Stimulated activated naive CD8-positive, alpha-beta T cell treated with anti-CD3 and anti-CD28 coated beads, Interleukin-15, amount 100 ng/mL, for 72 hours (primary cell): ENCODE data around the gene SHISAL2A.
A peak's percentile ranks its signal among the peaks of the same experiment; 100 is the strongest.

Source experiments
- ATAC-seq: fragments of 150-1000 bp; cut with Tn5 transposase; 2 replicates; pipeline ENCODE4 v1.10.0; 2021; ENCODE audit warnings: mild to moderate bottlenecking, moderate library complexity
- DNase-seq, 2 donors: peaks; one replicate each; pipeline ENCODE4 v3.0.0; 2021 to 2022
- H3K27ac Mint-ChIP-seq, 2 donors: one replicate each; pipeline ENCODE4 v1.8.0; 2022; ENCODE audit warnings: mild to moderate bottlenecking in 2 of 2, mixed read lengths in 2 of 2, moderate library complexity in 2 of 2
- H3K27me3 Mint-ChIP-seq: one replicate; pipeline ENCODE4 v1.8.0; 2022; ENCODE audit warnings: mixed read lengths
- H3K4me1 Mint-ChIP-seq: one replicate; pipeline ENCODE4 v1.8.0; 2022; ENCODE audit warnings: mild to moderate bottlenecking, mixed read lengths
- H3K4me3 Mint-ChIP-seq, 2 donors: one replicate each; pipeline ENCODE4 v1.8.0; 2022; ENCODE audit warnings: mild to moderate bottlenecking in 2 of 2, mixed read lengths in 2 of 2, moderate library complexity in 1 of 2
- H3K9me3 Mint-ChIP-seq, 2 donors: one replicate each; pipeline ENCODE4 v1.8.0; 2022; ENCODE audit warnings: mixed read lengths in 2 of 2

The SHISAL2A gene

GRCh38 chr1:52665006-52665941, 32.3 kb downstream of the SHISAL2A start:
- Mint-ChIP-seq H3K27me3 (no peaks in the 10 kb centered on the region), H3K27ac (peak overlapping the region in 1 of 2 donors; percentile 55), H3K4me1 (peaks cover 9% of the 10 kb centered on the region), H3K4me3 (no peak overlapping the region), H3K9me3 (no peaks in the 10 kb centered on the region)
- DNase-seq (no peak), ATAC-seq (no peak)

GRCh38 chr1:52667290-52667689, 34.3 kb downstream of the SHISAL2A start:
- H3K27me3 Mint-ChIP-seq, result no peaks in the 10 kb centered on the region
- no peak overlapping the region for H3K27ac Mint-ChIP-seq
- no peaks in the 10 kb centered on the region for H3K9me3 Mint-ChIP-seq
- H3K4me1 Mint-ChIP-seq, result no peaks in the 10 kb centered on the region
- ATAC-seq (no peak), DNase-seq (no peak)
- H3K4me3 Mint-ChIP-seq, result no peak overlapping the region

GRCh38 chr1:52667984-52668383, 35.0 kb downstream of the SHISAL2A start:
- Mint-ChIP-seq H3K9me3 (no peaks in the 10 kb centered on the region), H3K27ac (no peak overlapping the region), H3K4me1 (no peaks in the 10 kb centered on the region), H3K27me3 (no peaks in the 10 kb centered on the region), H3K4me3 (no peak overlapping the region)
- ATAC-seq, result no peak
- no peak for DNase-seq

- ATAC-seq (no peak), DNase-seq (no peak)
- Mint-ChIP-seq H3K4me3 (no peak overlapping the region), H3K27ac (no peak overlapping the region), H3K27me3 (no peaks in the 10 kb centered on the region), H3K9me3 (no peaks in the 10 kb centered on the region), H3K4me1 (no peaks in the 10 kb centered on the region)
Observed at GRCh38 chr1:52668711-52669110, 35.7 kb downstream of the SHISAL2A start.

GRCh38 chr1:52669696-52670095, 36.7 kb downstream of the SHISAL2A start:
- no peaks in the 10 kb centered on the region for H3K27me3 Mint-ChIP-seq
- DNase-seq, result no peak
- no peak for ATAC-seq
- H3K4me3 Mint-ChIP-seq, result no peak overlapping the region
- H3K27ac Mint-ChIP-seq, result no peak overlapping the region
- no peaks in the 10 kb centered on the region for H3K9me3 Mint-ChIP-seq
- peaks cover 4% of the 10 kb centered on the region for H3K4me1 Mint-ChIP-seq

GRCh38 chr1:52670604-52671003, 37.6 kb downstream of the SHISAL2A start:
- H3K9me3 Mint-ChIP-seq, result no peaks in the 10 kb centered on the region
- H3K4me1 Mint-ChIP-seq, result peaks cover 10% of the 10 kb centered on the region
- ATAC-seq (no peak), DNase-seq (no peak)
- H3K4me3 Mint-ChIP-seq, result no peak overlapping the region
- no peaks in the 10 kb centered on the region for H3K27me3 Mint-ChIP-seq
- peak overlapping the region in 1 of 2 donors; percentile 61 for H3K27ac Mint-ChIP-seq

GRCh38 chr1:52672946-52673345, 40.0 kb downstream of the SHISAL2A start:
- ATAC-seq, result no peak
- H3K4me3 Mint-ChIP-seq, result no peak overlapping the region
- no peaks in the 10 kb centered on the region for H3K9me3 Mint-ChIP-seq
- peak overlapping the region in 1 of 2 donors; percentile 3 for H3K27ac Mint-ChIP-seq
- no peaks in the 10 kb centered on the region for H3K27me3 Mint-ChIP-seq
- peaks cover 10% of the 10 kb centered on the region for H3K4me1 Mint-ChIP-seq
- no peak for DNase-seq

- ATAC-seq (no peak), DNase-seq (no peak)
- Mint-ChIP-seq H3K27ac (peak overlapping the region in 1 of 2 donors; percentile 3), H3K4me1 (peaks cover 10% of the 10 kb centered on the region), H3K9me3 (no peaks in the 10 kb centered on the region), H3K4me3 (no peak overlapping the region), H3K27me3 (no peaks in the 10 kb centered on the region)
Observed at GRCh38 chr1:52673513-52673912, 40.5 kb downstream of the SHISAL2A start.

GRCh38 chr1:52674497-52675384, 41.8 kb downstream of the SHISAL2A start:
- ATAC-seq (no peak), DNase-seq (no peak)
- no peaks in the 10 kb centered on the region for H3K9me3 Mint-ChIP-seq
- H3K4me3 Mint-ChIP-seq, result no peak overlapping the region
- H3K27me3 Mint-ChIP-seq, result no peaks in the 10 kb centered on the region
- H3K27ac Mint-ChIP-seq, result peak overlapping the region in 1 of 2 donors; percentile 46
- peaks cover 16% of the 10 kb centered on the region for H3K4me1 Mint-ChIP-seq

- no peaks in the 10 kb centered on the region for H3K27me3 Mint-ChIP-seq
- DNase-seq, result no peak
- H3K27ac Mint-ChIP-seq, result no peak overlapping the region
Observed at GRCh38 chr1:52676249-52676903, 43.4 kb downstream of the SHISAL2A start.

GRCh38 chr1:52677076-52677806, 44.3 kb downstream of the SHISAL2A start:
- Mint-ChIP-seq H3K4me1 (peaks cover 16% of the 10 kb centered on the region), H3K4me3 (no peak overlapping the region), H3K27ac (peak overlapping the region; percentile 31 to 55), H3K27me3 (no peaks in the 10 kb centered on the region), H3K9me3 (no peaks in the 10 kb centered on the region)
- ATAC-seq (no peak), DNase-seq (no peak)

More at GRCh38 chr1:52676249-52676903, 43.4 kb downstream of the SHISAL2A start:
- Mint-ChIP-seq H3K9me3 (no peaks in the 10 kb centered on the region), H3K4me1 (peaks cover 16% of the 10 kb centered on the region), H3K4me3 (no peak overlapping the region)
- ATAC-seq, result no peak

GRCh38 chr1:52679048-52679447, 46.1 kb downstream of the SHISAL2A start:
- H3K27ac Mint-ChIP-seq, result peak overlapping the region in 1 of 2 donors; percentile 55
- no peak overlapping the region for H3K4me3 Mint-ChIP-seq
- no peak for DNase-seq
- no peaks in the 10 kb centered on the region for H3K27me3 Mint-ChIP-seq
- H3K9me3 Mint-ChIP-seq, result no peaks in the 10 kb centered on the region
- no peak for ATAC-seq
- peaks cover 16% of the 10 kb centered on the region for H3K4me1 Mint-ChIP-seq

GRCh38 chr1:52679498-52679897, 46.5 kb downstream of the SHISAL2A start:
- no peak for ATAC-seq
- Mint-ChIP-seq H3K27ac (peak overlapping the region in 1 of 2 donors; percentile 63), H3K9me3 (no peaks in the 10 kb centered on the region), H3K27me3 (no peaks in the 10 kb centered on the region), H3K4me1 (peaks cover 14% of the 10 kb centered on the region), H3K4me3 (no peak overlapping the region)
- DNase-seq, result no peak

- DNase-seq (no peak), ATAC-seq (no peak)
- Mint-ChIP-seq H3K27me3 (no peaks in the 10 kb centered on the region), H3K4me1 (peaks cover 6% of the 10 kb centered on the region), H3K4me3 (no peak overlapping the region), H3K27ac (peak overlapping the region in 1 of 2 donors; percentile 34), H3K9me3 (no peaks in the 10 kb centered on the region)
Observed at GRCh38 chr1:52680353-52680752, 47.4 kb downstream of the SHISAL2A start.

GRCh38 chr1:52681136-52681535, 48.2 kb downstream of the SHISAL2A start:
- no peak overlapping the region for H3K27ac Mint-ChIP-seq
- H3K27me3 Mint-ChIP-seq, result no peaks in the 10 kb centered on the region
- no peak overlapping the region for H3K4me3 Mint-ChIP-seq
- H3K4me1 Mint-ChIP-seq, result peaks cover 9% of the 10 kb centered on the region
- H3K9me3 Mint-ChIP-seq, result no peaks in the 10 kb centered on the region
- ATAC-seq (no peak), DNase-seq (no peak)
